ENCODE measurements around the gene GGACT.

The GGACT gene

DNA sequence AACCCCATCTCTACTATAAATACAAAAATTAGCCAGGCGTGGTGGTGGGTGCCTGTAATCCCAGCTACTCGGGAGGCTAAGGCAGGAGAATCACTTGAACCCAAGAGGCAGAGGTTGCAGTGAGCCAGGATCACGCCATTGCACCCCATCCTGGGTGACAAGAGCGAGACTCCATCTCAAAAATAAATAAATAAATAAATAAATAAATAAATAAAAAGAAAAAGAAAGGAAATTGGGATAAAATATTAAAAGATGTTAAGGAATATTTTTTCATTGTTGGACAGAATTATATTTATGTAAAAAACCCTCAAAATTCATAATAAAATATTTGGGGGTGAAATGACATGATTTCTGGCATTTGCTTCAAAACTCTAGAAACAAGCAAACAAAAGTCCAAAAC lies 11.3 kb downstream of the GGACT start (continued):
- TF ChIP-seq, protein P1, sequence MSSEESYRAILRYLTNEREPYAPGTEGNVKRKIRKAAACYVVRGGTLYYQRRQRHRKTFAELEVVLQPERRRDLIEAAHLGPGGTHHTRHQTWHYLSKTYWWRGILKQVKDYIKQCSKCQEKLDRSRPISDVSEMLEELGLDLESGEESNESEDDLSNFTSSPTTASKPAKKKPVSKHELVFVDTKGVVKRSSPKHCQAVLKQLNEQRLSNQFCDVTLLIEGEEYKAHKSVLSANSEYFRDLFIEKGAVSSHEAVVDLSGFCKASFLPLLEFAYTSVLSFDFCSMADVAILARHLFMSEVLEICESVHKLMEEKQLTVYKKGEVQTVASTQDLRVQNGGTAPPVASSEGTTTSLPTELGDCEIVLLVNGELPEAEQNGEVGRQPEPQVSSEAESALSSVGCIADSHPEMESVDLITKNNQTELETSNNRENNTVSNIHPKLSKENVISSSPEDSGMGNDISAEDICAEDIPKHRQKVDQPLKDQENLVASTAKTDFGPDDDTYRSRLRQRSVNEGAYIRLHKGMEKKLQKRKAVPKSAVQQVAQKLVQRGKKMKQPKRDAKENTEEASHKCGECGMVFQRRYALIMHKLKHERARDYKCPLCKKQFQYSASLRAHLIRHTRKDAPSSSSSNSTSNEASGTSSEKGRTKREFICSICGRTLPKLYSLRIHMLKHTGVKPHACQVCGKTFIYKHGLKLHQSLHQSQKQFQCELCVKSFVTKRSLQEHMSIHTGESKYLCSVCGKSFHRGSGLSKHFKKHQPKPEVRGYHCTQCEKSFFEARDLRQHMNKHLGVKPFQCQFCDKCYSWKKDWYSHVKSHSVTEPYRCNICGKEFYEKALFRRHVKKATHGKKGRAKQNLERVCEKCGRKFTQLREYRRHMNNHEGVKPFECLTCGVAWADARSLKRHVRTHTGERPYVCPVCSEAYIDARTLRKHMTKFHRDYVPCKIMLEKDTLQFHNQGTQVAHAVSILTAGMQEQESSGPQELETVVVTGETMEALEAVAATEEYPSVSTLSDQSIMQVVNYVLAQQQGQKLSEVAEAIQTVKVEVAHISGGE (tag by site-specific recombination; conservative IDR thresholded peaks at IDR 0.05; ENCODE audit: low read depth), result 0 out of 2 replicates have a peak, but pooled peaks have one; percentile 35

DNA sequence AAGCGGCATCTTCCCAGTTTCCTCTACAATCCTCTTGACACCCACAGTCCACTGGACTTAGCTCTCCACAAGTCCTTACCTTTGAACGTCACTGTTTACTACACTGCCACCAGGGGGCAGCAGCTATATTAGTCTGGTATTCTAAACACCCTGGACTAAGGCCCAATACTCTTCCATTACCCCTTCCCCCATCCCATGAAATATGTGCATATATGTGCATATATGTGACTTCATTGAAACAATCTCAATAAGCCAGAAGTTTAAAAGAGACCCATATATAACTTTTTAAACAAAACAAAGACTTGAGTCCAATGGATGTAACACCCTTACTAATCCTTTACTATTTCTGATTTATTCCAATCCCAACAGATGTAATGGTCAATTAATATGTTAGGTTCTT lies 15.5 kb downstream of the GGACT start:
- Histone ChIP-seq H3K36me3 (ENCODE audit: control insufficient read depth in 2 of 2, insufficient read depth in 1 of 2, low read length in 2 of 2) (no peaks in the 10 kb centered on the region), H3K4me3 (ENCODE audit: low read depth, low read length) (no peak overlapping the region), H3K4me1 (ENCODE audit: control insufficient read depth, insufficient read depth, low read length) (no peaks in the 10 kb centered on the region), H3K9me3 (ENCODE audit: control insufficient read depth, insufficient read depth, low read depth, low read length) (no peaks in the 10 kb centered on the region), H3K27ac (ENCODE audit: extremely low read depth, low read depth, low read length) (no peak overlapping the region)
- ChIA-PET POLR2A (no interaction called here), CTCF (interaction anchor here (0.6 to 2.9 kb wide), 20 partner anchors 9 to 1021 kb away, joined by 3 to 13 read pairs (median 4); partner anchors contain the start of gene GGACT)
- TF ChIP-seq, protein P2, sequence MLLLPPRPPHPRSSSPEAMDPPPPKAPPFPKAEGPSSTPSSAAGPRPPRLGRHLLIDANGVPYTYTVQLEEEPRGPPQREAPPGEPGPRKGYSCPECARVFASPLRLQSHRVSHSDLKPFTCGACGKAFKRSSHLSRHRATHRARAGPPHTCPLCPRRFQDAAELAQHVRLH (tag by site-specific recombination; IDR thresholded peaks at IDR 0.05), result no peak
- TF ChIP-seq ZNF664 (tag by site-specific recombination; IDR thresholded peaks at IDR 0.05) (no peak), ZNF549 (tag by site-specific recombination; IDR thresholded peaks at IDR 0.05) (no peak), ZNF654 (tag by site-specific recombination; IDR thresholded peaks at IDR 0.05; ENCODE audit: low read depth) (peak; percentile 54)

DNA sequence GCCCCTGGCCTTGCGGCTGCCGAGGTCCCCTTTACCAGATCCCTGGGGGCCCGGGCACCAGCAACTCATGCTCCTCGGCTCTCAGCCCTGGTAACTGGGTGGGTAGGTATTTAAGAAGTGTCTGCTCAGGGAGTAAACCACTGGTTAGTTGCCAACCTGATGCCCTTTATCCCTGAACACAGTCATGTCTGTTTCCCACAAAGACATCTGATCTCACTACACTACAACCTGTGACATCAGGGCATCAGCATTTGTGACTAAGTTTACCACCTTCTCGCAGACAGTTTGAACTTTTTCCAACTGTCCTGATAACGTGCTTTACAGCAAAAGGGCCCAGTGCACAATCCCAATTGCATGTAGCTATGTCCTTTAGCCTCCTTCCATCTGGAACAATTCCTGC lies 22.0 kb downstream of the GGACT start:
- TF ChIP-seq ZNF114 (tag by site-specific recombination; IDR thresholded peaks at IDR 0.05) (no peak), ZNF510 (tag by site-specific recombination; IDR thresholded peaks at IDR 0.05; ENCODE audit: insufficient replicate concordance) (no peak), ZNF514 (tag by site-specific recombination; IDR thresholded peaks at IDR 0.05) (no peak), ZNF423 (tag by site-specific recombination; IDR thresholded peaks at IDR 0.05) (no peak), WT1 (tag by site-specific recombination; IDR thresholded peaks at IDR 0.05) (no peak), ZNF768 (tag by site-specific recombination; IDR thresholded peaks at IDR 0.05) (no peak), ZSCAN16 (tag by site-specific recombination; IDR thresholded peaks at IDR 0.05) (no peak), ZSCAN23 (tag by site-specific recombination; IDR thresholded peaks at IDR 0.05) (no peak), ZNF549 (tag by site-specific recombination; IDR thresholded peaks at IDR 0.05) (no peak), ZNF221 (tag by site-specific recombination; IDR thresholded peaks at IDR 0.05; ENCODE audit: borderline replicate concordance) (no peak), ZNF654 (tag by site-specific recombination; IDR thresholded peaks at IDR 0.05; ENCODE audit: low read depth) (no peak), ZNF24 (tag by site-specific recombination; IDR thresholded peaks at IDR 0.05) (no peak), REPIN1 (tag by site-specific recombination; IDR thresholded peaks at IDR 0.05; ENCODE audit: low read depth) (no peak)
- TF ChIP-seq, protein P3, sequence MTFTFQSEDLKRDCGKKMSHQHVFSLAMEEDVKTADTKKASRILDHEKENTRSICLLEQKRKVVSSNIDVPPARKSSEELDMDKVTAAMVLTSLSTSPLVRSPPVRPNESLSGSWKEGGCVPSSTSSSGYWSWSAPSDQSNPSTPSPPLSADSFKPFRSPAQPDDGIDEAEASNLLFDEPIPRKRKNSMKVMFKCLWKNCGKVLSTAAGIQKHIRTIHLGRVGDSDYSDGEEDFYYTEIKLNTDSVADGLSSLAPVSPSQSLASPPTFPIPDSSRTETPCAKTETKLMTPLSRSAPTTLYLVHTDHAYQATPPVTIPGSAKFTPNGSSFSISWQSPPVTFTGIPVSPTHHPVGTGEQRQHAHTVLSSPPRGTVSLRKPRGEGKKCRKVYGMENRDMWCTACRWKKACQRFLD (tag by site-specific recombination; IDR thresholded peaks at IDR 0.05), result no peak
- TF ChIP-seq, protein P4, sequence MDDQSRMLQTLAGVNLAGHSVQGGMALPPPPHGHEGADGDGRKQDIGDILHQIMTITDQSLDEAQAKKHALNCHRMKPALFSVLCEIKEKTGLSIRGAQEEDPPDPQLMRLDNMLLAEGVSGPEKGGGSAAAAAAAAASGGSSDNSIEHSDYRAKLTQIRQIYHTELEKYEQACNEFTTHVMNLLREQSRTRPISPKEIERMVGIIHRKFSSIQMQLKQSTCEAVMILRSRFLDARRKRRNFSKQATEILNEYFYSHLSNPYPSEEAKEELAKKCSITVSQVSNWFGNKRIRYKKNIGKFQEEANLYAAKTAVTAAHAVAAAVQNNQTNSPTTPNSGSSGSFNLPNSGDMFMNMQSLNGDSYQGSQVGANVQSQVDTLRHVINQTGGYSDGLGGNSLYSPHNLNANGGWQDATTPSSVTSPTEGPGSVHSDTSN (CRISPR knock-in tag; IDR thresholded peaks at IDR 0.05), result no peak
- TF ChIP-seq, protein P5, sequence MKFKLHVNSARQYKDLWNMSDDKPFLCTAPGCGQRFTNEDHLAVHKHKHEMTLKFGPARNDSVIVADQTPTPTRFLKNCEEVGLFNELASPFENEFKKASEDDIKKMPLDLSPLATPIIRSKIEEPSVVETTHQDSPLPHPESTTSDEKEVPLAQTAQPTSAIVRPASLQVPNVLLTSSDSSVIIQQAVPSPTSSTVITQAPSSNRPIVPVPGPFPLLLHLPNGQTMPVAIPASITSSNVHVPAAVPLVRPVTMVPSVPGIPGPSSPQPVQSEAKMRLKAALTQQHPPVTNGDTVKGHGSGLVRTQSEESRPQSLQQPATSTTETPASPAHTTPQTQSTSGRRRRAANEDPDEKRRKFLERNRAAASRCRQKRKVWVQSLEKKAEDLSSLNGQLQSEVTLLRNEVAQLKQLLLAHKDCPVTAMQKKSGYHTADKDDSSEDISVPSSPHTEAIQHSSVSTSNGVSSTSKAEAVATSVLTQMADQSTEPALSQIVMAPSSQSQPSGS (tag by site-specific recombination; IDR thresholded peaks at IDR 0.05; ENCODE audit: low read depth), result no peak
- TF ChIP-seq, protein P6, sequence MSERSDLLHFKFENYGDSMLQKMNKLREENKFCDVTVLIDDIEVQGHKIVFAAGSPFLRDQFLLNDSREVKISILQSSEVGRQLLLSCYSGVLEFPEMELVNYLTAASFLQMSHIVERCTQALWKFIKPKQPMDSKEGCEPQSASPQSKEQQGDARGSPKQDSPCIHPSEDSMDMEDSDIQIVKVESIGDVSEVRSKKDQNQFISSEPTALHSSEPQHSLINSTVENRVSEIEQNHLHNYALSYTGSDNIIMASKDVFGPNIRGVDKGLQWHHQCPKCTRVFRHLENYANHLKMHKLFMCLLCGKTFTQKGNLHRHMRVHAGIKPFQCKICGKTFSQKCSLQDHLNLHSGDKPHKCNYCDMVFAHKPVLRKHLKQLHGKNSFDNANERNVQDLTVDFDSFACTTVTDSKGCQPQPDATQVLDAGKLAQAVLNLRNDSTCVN (tag by site-specific recombination; optimal IDR thresholded peaks at IDR 0.05), result no peak
- CTCF ChIA-PET, result interaction anchor here (0.6 kb wide), 1 partner anchor 153 kb away, joined by 3 read pairs; no protein-coding TSS in a partner anchor
- Histone ChIP-seq H3K4me1 (ENCODE audit: control insufficient read depth, insufficient read depth, low read length) (no peaks in the 10 kb centered on the region), H3K4me3 (ENCODE audit: low read depth, low read length) (no peak overlapping the region), H3K9me3 (ENCODE audit: control insufficient read depth, insufficient read depth, low read depth, low read length) (no peaks in the 10 kb centered on the region), H3K36me3 (ENCODE audit: control insufficient read depth in 2 of 2, insufficient read depth in 1 of 2, low read length in 2 of 2) (no peaks in the 10 kb centered on the region), H3K27ac (ENCODE audit: extremely low read depth, low read depth, low read length) (no peak overlapping the region)
- POLR2A ChIA-PET, result no interaction called here
